Measurements from ENCODE around the gene IRF2BPL.

IRF2BPL gene

DNA sequence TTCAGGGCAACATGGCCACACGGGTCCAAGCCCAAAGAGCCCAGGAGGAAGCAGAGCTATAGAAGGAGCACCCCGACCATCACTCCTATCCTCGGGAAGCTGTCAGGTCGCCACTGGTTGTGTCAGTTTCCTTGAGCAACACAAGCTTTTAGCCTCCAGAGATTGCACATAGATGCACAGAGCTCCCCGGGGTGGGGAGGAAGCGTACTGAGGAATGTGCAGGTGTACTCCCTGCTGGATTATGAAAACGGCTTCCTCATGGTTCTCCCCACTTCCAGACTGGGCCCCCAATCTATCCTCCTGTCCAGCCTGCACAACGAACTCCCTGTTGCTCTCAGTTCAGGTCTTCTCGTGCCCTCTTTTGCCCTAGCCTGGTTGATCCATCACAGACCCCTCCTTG, 30.3 kb upstream of the IRF2BPL start:
- Histone ChIP-seq H4K20me1 (ENCODE audit: insufficient read depth, low read length) (no peaks in the 10 kb centered on the region), H3K27me3 (ENCODE audit: insufficient read depth, low read length, poor library complexity) (no peaks in the 10 kb centered on the region), H3K4me1 (ENCODE audit: insufficient read depth, low read length) (no peaks in the 10 kb centered on the region), H3K4me2 (ENCODE audit: insufficient read depth, low read length) (no peak overlapping the region), H3K79me2 (ENCODE audit: insufficient read depth, low read length) (no peaks in the 10 kb centered on the region), H2AFZ (ENCODE audit: low read depth, low read length) (no peak overlapping the region), H3K27ac (ENCODE audit: low read length) (no peak overlapping the region), H3K9me3 (ENCODE audit: insufficient read depth, low read length, severe bottlenecking) (no peaks in the 10 kb centered on the region), H3K36me3 (ENCODE audit: insufficient read depth, low read length) (no peaks in the 10 kb centered on the region), H3K4me3 (ENCODE audit: low read depth in 1 of 2, low read length in 2 of 2) (no peak overlapping the region), H3K9ac (ENCODE audit: low read depth, low read length) (no peak overlapping the region)
- ATAC-seq (ENCODE audit: insufficient read depth, low read depth) (no peak), DNase-seq (no peak)
- TF ChIP-seq EZH2 (IDR thresholded peaks at IDR 0.05; ENCODE audit: borderline replicate concordance, low read depth, low read length, severe bottlenecking) = no peak
- TF ChIP-seq, protein P1, sequence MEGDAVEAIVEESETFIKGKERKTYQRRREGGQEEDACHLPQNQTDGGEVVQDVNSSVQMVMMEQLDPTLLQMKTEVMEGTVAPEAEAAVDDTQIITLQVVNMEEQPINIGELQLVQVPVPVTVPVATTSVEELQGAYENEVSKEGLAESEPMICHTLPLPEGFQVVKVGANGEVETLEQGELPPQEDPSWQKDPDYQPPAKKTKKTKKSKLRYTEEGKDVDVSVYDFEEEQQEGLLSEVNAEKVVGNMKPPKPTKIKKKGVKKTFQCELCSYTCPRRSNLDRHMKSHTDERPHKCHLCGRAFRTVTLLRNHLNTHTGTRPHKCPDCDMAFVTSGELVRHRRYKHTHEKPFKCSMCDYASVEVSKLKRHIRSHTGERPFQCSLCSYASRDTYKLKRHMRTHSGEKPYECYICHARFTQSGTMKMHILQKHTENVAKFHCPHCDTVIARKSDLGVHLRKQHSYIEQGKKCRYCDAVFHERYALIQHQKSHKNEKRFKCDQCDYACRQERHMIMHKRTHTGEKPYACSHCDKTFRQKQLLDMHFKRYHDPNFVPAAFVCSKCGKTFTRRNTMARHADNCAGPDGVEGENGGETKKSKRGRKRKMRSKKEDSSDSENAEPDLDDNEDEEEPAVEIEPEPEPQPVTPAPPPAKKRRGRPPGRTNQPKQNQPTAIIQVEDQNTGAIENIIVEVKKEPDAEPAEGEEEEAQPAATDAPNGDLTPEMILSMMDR (IDR thresholded peaks at IDR 0.05; ENCODE audit: borderline replicate concordance, extremely low read depth, low read length, poor library complexity, severe bottlenecking) = no peak

- Histone ChIP-seq H3K4me2 (ENCODE audit: insufficient read depth, low read length) (no peak overlapping the region), H3K4me3 (ENCODE audit: low read depth in 1 of 2, low read length in 2 of 2) (no peak overlapping the region), H3K36me3 (ENCODE audit: insufficient read depth, low read length) (no peaks in the 10 kb centered on the region), H3K27me3 (ENCODE audit: insufficient read depth, low read length, poor library complexity) (no peaks in the 10 kb centered on the region), H3K9me3 (ENCODE audit: insufficient read depth, low read length, severe bottlenecking) (no peaks in the 10 kb centered on the region), H3K9ac (ENCODE audit: low read depth, low read length) (no peak overlapping the region), H3K27ac (ENCODE audit: low read length) (no peak overlapping the region), H4K20me1 (ENCODE audit: insufficient read depth, low read length) (no peaks in the 10 kb centered on the region), H3K79me2 (ENCODE audit: insufficient read depth, low read length) (no peaks in the 10 kb centered on the region), H2AFZ (ENCODE audit: low read depth, low read length) (no peak overlapping the region), H3K4me1 (ENCODE audit: insufficient read depth, low read length) (peaks cover under 1% of the 10 kb centered on the region; the same call in 1 of the 2 replicates)
- ATAC-seq (ENCODE audit: insufficient read depth, low read depth) (no peak), DNase-seq (no peak)
- TF ChIP-seq, protein P1 (IDR thresholded peaks at IDR 0.05; ENCODE audit: borderline replicate concordance, extremely low read depth, low read length, poor library complexity, severe bottlenecking) = no peak
- TF ChIP-seq EZH2 (IDR thresholded peaks at IDR 0.05; ENCODE audit: borderline replicate concordance, low read depth, low read length, severe bottlenecking) = no peak
Observed at GRCh38 chr14:77058117-77058516, 29.6 kb upstream of the IRF2BPL start.

GRCh38 chr14:77055981-77056380, 27.5 kb upstream of the IRF2BPL start:
- Histone ChIP-seq H3K4me2 (ENCODE audit: insufficient read depth, low read length) (no peak overlapping the region), H3K36me3 (ENCODE audit: insufficient read depth, low read length) (no peaks in the 10 kb centered on the region), H3K79me2 (ENCODE audit: insufficient read depth, low read length) (no peaks in the 10 kb centered on the region), H3K9ac (ENCODE audit: low read depth, low read length) (no peak overlapping the region), H3K4me1 (ENCODE audit: insufficient read depth, low read length) (peaks cover 4% of the 10 kb centered on the region; the same call in 1 of the 2 replicates), H2AFZ (ENCODE audit: low read depth, low read length) (no peak overlapping the region), H4K20me1 (ENCODE audit: insufficient read depth, low read length) (no peaks in the 10 kb centered on the region), H3K27ac (ENCODE audit: low read length) (no peak overlapping the region), H3K27me3 (ENCODE audit: insufficient read depth, low read length, poor library complexity) (no peaks in the 10 kb centered on the region), H3K4me3 (ENCODE audit: low read depth in 1 of 2, low read length in 2 of 2) (no peak overlapping the region), H3K9me3 (ENCODE audit: insufficient read depth, low read length, severe bottlenecking) (no peaks in the 10 kb centered on the region)
- DNase-seq = no peak
- ATAC-seq (ENCODE audit: insufficient read depth, low read depth) = no peak
- TF ChIP-seq EZH2 (IDR thresholded peaks at IDR 0.05; ENCODE audit: borderline replicate concordance, low read depth, low read length, severe bottlenecking) = no peak
- TF ChIP-seq, protein P1 (IDR thresholded peaks at IDR 0.05; ENCODE audit: borderline replicate concordance, extremely low read depth, low read length, poor library complexity, severe bottlenecking) = no peak

- no peak overlapping the region for H3K9ac ChIP-seq (ENCODE audit: low read depth, low read length)
- no peak for TF ChIP-seq EZH2 (IDR thresholded peaks at IDR 0.05; ENCODE audit: borderline replicate concordance, low read depth, low read length, severe bottlenecking)
- TF ChIP-seq, protein P1 (IDR thresholded peaks at IDR 0.05; ENCODE audit: borderline replicate concordance, extremely low read depth, low read length, poor library complexity, severe bottlenecking) = no peak
Observed at GRCh38 chr14:77055306-77055705, 26.8 kb upstream of the IRF2BPL start.

More at GRCh38 chr14:77055306-77055705, 26.8 kb upstream of the IRF2BPL start:
- H3K79me2 ChIP-seq (ENCODE audit: insufficient read depth, low read length) = no peaks in the 10 kb centered on the region
- H3K4me3 ChIP-seq (ENCODE audit: low read depth in 1 of 2, low read length in 2 of 2) = no peak overlapping the region
- H3K4me2 ChIP-seq (ENCODE audit: insufficient read depth, low read length) = no peak overlapping the region
- H4K20me1 ChIP-seq (ENCODE audit: insufficient read depth, low read length) = no peaks in the 10 kb centered on the region
- no peaks in the 10 kb centered on the region for H3K9me3 ChIP-seq (ENCODE audit: insufficient read depth, low read length, severe bottlenecking)
- H2AFZ ChIP-seq (ENCODE audit: low read depth, low read length) = no peak overlapping the region
- H3K36me3 ChIP-seq (ENCODE audit: insufficient read depth, low read length) = no peaks in the 10 kb centered on the region
- DNase-seq = no peak
- no peak overlapping the region for H3K27ac ChIP-seq (ENCODE audit: low read length)
- H3K4me1 ChIP-seq (ENCODE audit: insufficient read depth, low read length) = peaks cover 4% of the 10 kb centered on the region; the same call in 1 of the 2 replicates
- no peaks in the 10 kb centered on the region for H3K27me3 ChIP-seq (ENCODE audit: insufficient read depth, low read length, poor library complexity)
- ATAC-seq (ENCODE audit: insufficient read depth, low read depth) = no peak

Measured in DND-41 (cell line).